Dendritic cell treated with granulocyte-macrophage colony-stimulating factor and Interleukin-4, amounts not matched to agents 40 ng/mL and 50 ng/mL, for 4 days (primary cell): ENCODE results near the gene MGMT.

Experiments
- H3K27ac Mint-ChIP-seq: one replicate; pipeline ENCODE4 v1.8.0; 2022; ENCODE audit warnings: mild to moderate bottlenecking, mixed read lengths
- H3K27me3 Mint-ChIP-seq: one replicate; pipeline ENCODE4 v1.8.0; 2022; ENCODE audit warnings: mild to moderate bottlenecking, mixed read lengths
- H3K36me3 Mint-ChIP-seq: one replicate; pipeline ENCODE4 v1.8.0; 2022; ENCODE audit warnings: low read depth, mixed read lengths
- H3K4me1 Mint-ChIP-seq: one replicate; pipeline ENCODE4 v1.8.0; 2022; ENCODE audit warnings: low read depth, mixed read lengths
- H3K4me3 Mint-ChIP-seq: one replicate; pipeline ENCODE4 v1.8.0; 2022; ENCODE audit warnings: mild to moderate bottlenecking, moderate library complexity, mixed read lengths
- H3K9me3 Mint-ChIP-seq: one replicate; pipeline ENCODE4 v1.8.0; 2022; ENCODE audit warnings: mixed read lengths
- intact Hi-C: fragments of 100-400 bp; cut with micrococcal nuclease; formaldehyde crosslinking; loops from one replicate; pipeline ENCODE4 v1.15.0; 2022

MGMT gene

GRCh38 chr10:129621062-129621461, 154.0 kb downstream of the MGMT start:
- no peak overlapping the region for H3K27ac Mint-ChIP-seq
- peaks cover 9% of the 10 kb centered on the region for H3K4me1 Mint-ChIP-seq
- no peaks in the 10 kb centered on the region for H3K36me3 Mint-ChIP-seq
- H3K4me3 Mint-ChIP-seq, result no peak overlapping the region
- no peaks in the 10 kb centered on the region for H3K9me3 Mint-ChIP-seq
- H3K27me3 Mint-ChIP-seq, result no peaks in the 10 kb centered on the region
- intact Hi-C loops, result no loop called here

GRCh38 chr10:129621693-129622092, 154.7 kb downstream of the MGMT start:
- intact Hi-C loops, result no loop called here
- Mint-ChIP-seq H3K36me3 (no peaks in the 10 kb centered on the region), H3K27ac (no peak overlapping the region), H3K27me3 (no peaks in the 10 kb centered on the region), H3K9me3 (no peaks in the 10 kb centered on the region), H3K4me3 (no peak overlapping the region), H3K4me1 (peaks cover 9% of the 10 kb centered on the region)

- Mint-ChIP-seq H3K4me3 (no peak overlapping the region), H3K9me3 (no peaks in the 10 kb centered on the region), H3K4me1 (peaks cover 9% of the 10 kb centered on the region), H3K27me3 (no peaks in the 10 kb centered on the region), H3K36me3 (no peaks in the 10 kb centered on the region), H3K27ac (no peak overlapping the region)
- intact Hi-C loops, result no loop called here
Observed at GRCh38 chr10:129622291-129622690, 155.2 kb downstream of the MGMT start.

GRCh38 chr10:129622736-129623135, 155.7 kb downstream of the MGMT start:
- no peak overlapping the region for H3K4me3 Mint-ChIP-seq
- no peaks in the 10 kb centered on the region for H3K9me3 Mint-ChIP-seq
- H3K27me3 Mint-ChIP-seq, result no peaks in the 10 kb centered on the region
- intact Hi-C loops, result no loop called here
- H3K4me1 Mint-ChIP-seq, result peaks cover 9% of the 10 kb centered on the region
- no peak overlapping the region for H3K27ac Mint-ChIP-seq
- no peaks in the 10 kb centered on the region for H3K36me3 Mint-ChIP-seq

GRCh38 chr10:129624526-129624925, 157.5 kb downstream of the MGMT start:
- Mint-ChIP-seq H3K27ac (no peak overlapping the region), H3K36me3 (no peaks in the 10 kb centered on the region), H3K9me3 (peaks cover 11% of the 10 kb centered on the region), H3K4me1 (peaks cover 9% of the 10 kb centered on the region), H3K27me3 (no peaks in the 10 kb centered on the region), H3K4me3 (no peak overlapping the region)
- intact Hi-C loops, result no loop called here

- peaks cover 6% of the 10 kb centered on the region for H3K4me1 Mint-ChIP-seq
- peaks cover 18% of the 10 kb centered on the region for H3K9me3 Mint-ChIP-seq
- no peaks in the 10 kb centered on the region for H3K36me3 Mint-ChIP-seq
- H3K27ac Mint-ChIP-seq, result no peak overlapping the region
- no peaks in the 10 kb centered on the region for H3K27me3 Mint-ChIP-seq
- intact Hi-C loops, result no loop called here
- no peak overlapping the region for H3K4me3 Mint-ChIP-seq
Observed at GRCh38 chr10:129626309-129626708, 159.3 kb downstream of the MGMT start.

- Mint-ChIP-seq H3K27me3 (no peaks in the 10 kb centered on the region), H3K9me3 (peaks cover 19% of the 10 kb centered on the region), H3K4me3 (no peak overlapping the region), H3K36me3 (no peaks in the 10 kb centered on the region), H3K27ac (no peak overlapping the region), H3K4me1 (no peaks in the 10 kb centered on the region)
- intact Hi-C loops, result no loop called here
Observed at GRCh38 chr10:129626796-129627435, 159.9 kb downstream of the MGMT start.

GRCh38 chr10:129627442-129627841, 160.4 kb downstream of the MGMT start:
- Mint-ChIP-seq H3K4me1 (no peaks in the 10 kb centered on the region), H3K36me3 (no peaks in the 10 kb centered on the region), H3K27me3 (no peaks in the 10 kb centered on the region), H3K9me3 (peaks cover 25% of the 10 kb centered on the region), H3K4me3 (no peak overlapping the region), H3K27ac (no peak overlapping the region)
- intact Hi-C loops, result no loop called here

GRCh38 chr10:129628823-129629222, 161.8 kb downstream of the MGMT start:
- Mint-ChIP-seq H3K27ac (no peak overlapping the region), H3K9me3 (peaks cover 33% of the 10 kb centered on the region), H3K27me3 (no peaks in the 10 kb centered on the region), H3K4me1 (no peaks in the 10 kb centered on the region), H3K4me3 (no peak overlapping the region), H3K36me3 (no peaks in the 10 kb centered on the region)
- intact Hi-C loops, result no loop called here

- H3K27me3 Mint-ChIP-seq, result no peaks in the 10 kb centered on the region
- intact Hi-C loops, result no loop called here
- no peak overlapping the region for H3K27ac Mint-ChIP-seq
- no peaks in the 10 kb centered on the region for H3K4me1 Mint-ChIP-seq
- no peak overlapping the region for H3K4me3 Mint-ChIP-seq
- no peaks in the 10 kb centered on the region for H3K36me3 Mint-ChIP-seq
- peaks cover 44% of the 10 kb centered on the region for H3K9me3 Mint-ChIP-seq
Observed at GRCh38 chr10:129629911-129630310, 162.9 kb downstream of the MGMT start.

GRCh38 chr10:129631006-129631405, 164.0 kb downstream of the MGMT start:
- Mint-ChIP-seq H3K4me3 (no peak overlapping the region), H3K9me3 (peaks cover 51% of the 10 kb centered on the region), H3K27ac (no peak overlapping the region), H3K27me3 (no peaks in the 10 kb centered on the region), H3K4me1 (no peaks in the 10 kb centered on the region), H3K36me3 (no peaks in the 10 kb centered on the region)
- intact Hi-C loops, result no loop called here

- intact Hi-C loops, result no loop called here
- H3K9me3 Mint-ChIP-seq, result peaks cover 51% of the 10 kb centered on the region
- no peaks in the 10 kb centered on the region for H3K4me1 Mint-ChIP-seq
- H3K36me3 Mint-ChIP-seq, result no peaks in the 10 kb centered on the region
- no peaks in the 10 kb centered on the region for H3K27me3 Mint-ChIP-seq
- H3K27ac Mint-ChIP-seq, result no peak overlapping the region
- no peak overlapping the region for H3K4me3 Mint-ChIP-seq
Observed at GRCh38 chr10:129631870-129632623, 165.0 kb downstream of the MGMT start.

- Mint-ChIP-seq H3K27ac (no peak overlapping the region), H3K27me3 (no peaks in the 10 kb centered on the region), H3K9me3 (peaks cover 31% of the 10 kb centered on the region), H3K4me1 (no peaks in the 10 kb centered on the region), H3K4me3 (no peak overlapping the region), H3K36me3 (no peaks in the 10 kb centered on the region)
- intact Hi-C loops, result no loop called here
Observed at GRCh38 chr10:129637010-129637409, 170.0 kb downstream of the MGMT start.

- Mint-ChIP-seq H3K27ac (no peak overlapping the region), H3K4me1 (no peaks in the 10 kb centered on the region), H3K4me3 (no peak overlapping the region), H3K36me3 (no peaks in the 10 kb centered on the region), H3K9me3 (peaks cover 22% of the 10 kb centered on the region), H3K27me3 (no peaks in the 10 kb centered on the region)
- intact Hi-C loops, result no loop called here
Observed at GRCh38 chr10:129637846-129638245, 170.8 kb downstream of the MGMT start.

GRCh38 chr10:129641351-129641750, 174.3 kb downstream of the MGMT start:
- Mint-ChIP-seq H3K9me3 (no peaks in the 10 kb centered on the region), H3K36me3 (no peaks in the 10 kb centered on the region), H3K4me1 (no peaks in the 10 kb centered on the region)

More at GRCh38 chr10:129641351-129641750, 174.3 kb downstream of the MGMT start:
- Mint-ChIP-seq H3K4me3 (no peak overlapping the region), H3K27me3 (no peaks in the 10 kb centered on the region), H3K27ac (no peak overlapping the region)
- intact Hi-C loops, result no loop called here
